Epithelial cell of prostate (primary cell): ENCODE data around the gene TMEM253.

Source experiments
- DNase-seq: peaks from one replicate; pipeline ENCODE4 v3.0.0-alpha.2; 2011; ENCODE audit warnings: low read depth, low spot score
- H3K27ac ChIP-seq: fragments of 450-650 bp; 2 replicates; pipeline ENCODE4 v1.5.1; 2017; ENCODE audit warnings: mild to moderate bottlenecking

TMEM253 gene

GRCh38 chr14:21070610-21071224 is 30.1 kb upstream of the TMEM253 start:
- DNase-seq = no peak
- H3K27ac ChIP-seq = peak overlapping the region; percentile 49

- peak; percentile 60 for DNase-seq
- H3K27ac ChIP-seq = peak overlapping the region; percentile 49
These were observed 29.4 kb upstream of the TMEM253 start for GRCh38 chr14:21071225-21072030.

- no peak for DNase-seq
- H3K27ac ChIP-seq = peak overlapping the region; percentile 49
These were observed 28.8 kb upstream of the TMEM253 start for GRCh38 chr14:21072031-21072473.

GRCh38 chr14:21072781-21073339 is 28.0 kb upstream of the TMEM253 start:
- no peak overlapping the region for H3K27ac ChIP-seq
- no peak for DNase-seq

- H3K27ac ChIP-seq = no peak overlapping the region
- no peak for DNase-seq
These were observed 26.9 kb upstream of the TMEM253 start for GRCh38 chr14:21073921-21074320.

- DNase-seq = no peak
- no peak overlapping the region for H3K27ac ChIP-seq
These were observed 26.2 kb upstream of the TMEM253 start for GRCh38 chr14:21074398-21075272.

- H3K27ac ChIP-seq = no peak overlapping the region
- DNase-seq = no peak
These were observed 25.0 kb upstream of the TMEM253 start for GRCh38 chr14:21075719-21076437.

GRCh38 chr14:21077672-21078071 is 23.2 kb upstream of the TMEM253 start:
- DNase-seq = no peak
- no peak overlapping the region for H3K27ac ChIP-seq

- H3K27ac ChIP-seq = no peak overlapping the region
- DNase-seq = no peak
These were observed 22.6 kb upstream of the TMEM253 start for GRCh38 chr14:21078287-21078686.

- H3K27ac ChIP-seq = no peak overlapping the region
- no peak for DNase-seq
These were observed 22.1 kb upstream of the TMEM253 start for GRCh38 chr14:21078726-21079125.

GRCh38 chr14:21081521-21082142 is 19.2 kb upstream of the TMEM253 start:
- DNase-seq = no peak
- no peak overlapping the region for H3K27ac ChIP-seq

GRCh38 chr14:21083565-21084325 is 17.1 kb upstream of the TMEM253 start:
- DNase-seq = no peak

GRCh38 chr14:21084396-21084795 is 16.5 kb upstream of the TMEM253 start:
- H3K27ac ChIP-seq = peak overlapping the region; percentile 8
- DNase-seq = no peak

More at GRCh38 chr14:21083565-21084325, 17.1 kb upstream of the TMEM253 start:
- H3K27ac ChIP-seq = no peak overlapping the region

- peak overlapping the region; percentile 8 for H3K27ac ChIP-seq
- DNase-seq = no peak
These were observed 15.6 kb upstream of the TMEM253 start for GRCh38 chr14:21084998-21085853.

GRCh38 chr14:21086908-21087293 is 14.0 kb upstream of the TMEM253 start:
- H3K27ac ChIP-seq = no peak overlapping the region
- no peak for DNase-seq

GRCh38 chr14:21087294-21088091 is 13.4 kb upstream of the TMEM253 start:
- H3K27ac ChIP-seq = no peak overlapping the region
- no peak for DNase-seq

GRCh38 chr14:21088687-21089086 is 12.2 kb upstream of the TMEM253 start:
- no peak for DNase-seq
- H3K27ac ChIP-seq = no peak overlapping the region
